Measurements from ENCODE around the gene UQCRH. TPM values are rescaled to one million over a fixed set of nuclear protein-coding genes. Genes with fewer than 3 reads are reported as not detected.
A peak's percentile ranks its signal among the peaks of the same experiment; 100 is the strongest.

UQCRH gene
- total RNA-seq, 1 experiment from 2014 or later = 508 TPM

- Histone ChIP-seq H3K23ac (ENCODE audit: insufficient read length, low read depth, low read length) (no peak overlapping the region), H4K20me1 (ENCODE audit: control insufficient read depth, insufficient read depth, insufficient read length) (no peaks in the 10 kb centered on the region), H4K5ac (ENCODE audit: insufficient read length, low read depth, low read length) (no peak overlapping the region), H2BK15ac (ENCODE audit: low read depth, low read length) (no peak overlapping the region), H2BK5ac (ENCODE audit: insufficient read length, low read length) (no peak overlapping the region), H3K4me1 (ENCODE audit: insufficient read depth, low read length) (no peaks in the 10 kb centered on the region; the same call in 1 of the 2 replicates), H2BK20ac (ENCODE audit: low read depth, low read length, poor library complexity, severe bottlenecking) (no peak overlapping the region), H2BK120ac (ENCODE audit: low read depth, low read length, poor library complexity, severe bottlenecking) (no peak overlapping the region), H3T11ph (ENCODE audit: low read length) (no peak overlapping the region), H3K27me3 (ENCODE audit: insufficient read depth, low read length) (no peaks in the 10 kb centered on the region), H3K79me2 (ENCODE audit: insufficient read depth, low read length) (no peaks in the 10 kb centered on the region), H3K4me2 (ENCODE audit: insufficient read depth, insufficient read length, low read length) (peak overlapping the region; percentile 49), H3K9ac (ENCODE audit: extremely low read depth, insufficient read length, low read length) (peak overlapping the region; percentile 85), H3K18ac (ENCODE audit: insufficient read length, low read depth, low read length) (no peak overlapping the region), H3K14ac (ENCODE audit: insufficient read depth, low read length) (peak overlapping the region; percentile 41; the same call in 1 of the 2 replicates), H3K23me2 (ENCODE audit: insufficient read length, low read depth, low read length, poor library complexity, severe bottlenecking) (peaks cover 5% of the 10 kb centered on the region), H3K4ac (ENCODE audit: low read depth, low read length) (no peak overlapping the region; the same call in 1 of the 2 replicates), H2AFZ (ENCODE audit: low read length) (no peak overlapping the region), H3K56ac (ENCODE audit: insufficient read length, low read depth, low read length) (no peak overlapping the region), H4K91ac (ENCODE audit: insufficient read length, low read depth, low read length) (no peak overlapping the region), H2AK5ac (ENCODE audit: insufficient read length, low read length) (no peak overlapping the region), H3K79me1 (ENCODE audit: insufficient read depth, low read depth, low read length, poor library complexity, severe bottlenecking) (no peaks in the 10 kb centered on the region), H3K27ac (ENCODE audit: insufficient read length, low read depth, low read length) (no peak overlapping the region), H2BK12ac (ENCODE audit: insufficient read length, low read depth, low read length) (no peak overlapping the region), H3K9me3 (ENCODE audit: control insufficient read depth, low read depth, low read length) (no peaks in the 10 kb centered on the region), H4K8ac (replicated peaks; ENCODE audit: insufficient read length, low read depth, low read length) (no peak overlapping the region)
- Mint-ChIP-seq H3K36me3 (ENCODE audit: insufficient read depth in 1 of 3, low read depth in 3 of 3) (peaks cover 11 to 43% (median 35%) of the 10 kb centered on the region in 3 experiments; a peak in 6 of 7 replicates), H3K27me3 (ENCODE audit: low read depth) (no peaks in the 10 kb centered on the region), H3K27ac (peak overlapping the region; percentile 36 to 100 (median 100)), H3K4me3 (peak overlapping the region; percentile 89 to 96), H3K4me1 (peaks cover 20 to 23% of the 10 kb centered on the region in 2 experiments), H3K9me3 (peaks cover 0 to 3% of the 10 kb centered on the region in 2 experiments; a peak in 2 of 5 replicates)
- no CpG with 5 or more reads among the region's 31 CpGs for WGBS (ENCODE audit: extremely low coverage, insufficient read length, low lambda C conversion rate)
- no peak for TF ChIP-seq CTCF (conservative IDR thresholded peaks at IDR 0.05)
- DNase-seq = no peak
These were observed 38.0 kb downstream of the UQCRH start for GRCh38 chr1:46341222-46342083.
